ENCODE results near the gene SLC26A1.

The SLC26A1 gene

DNA sequence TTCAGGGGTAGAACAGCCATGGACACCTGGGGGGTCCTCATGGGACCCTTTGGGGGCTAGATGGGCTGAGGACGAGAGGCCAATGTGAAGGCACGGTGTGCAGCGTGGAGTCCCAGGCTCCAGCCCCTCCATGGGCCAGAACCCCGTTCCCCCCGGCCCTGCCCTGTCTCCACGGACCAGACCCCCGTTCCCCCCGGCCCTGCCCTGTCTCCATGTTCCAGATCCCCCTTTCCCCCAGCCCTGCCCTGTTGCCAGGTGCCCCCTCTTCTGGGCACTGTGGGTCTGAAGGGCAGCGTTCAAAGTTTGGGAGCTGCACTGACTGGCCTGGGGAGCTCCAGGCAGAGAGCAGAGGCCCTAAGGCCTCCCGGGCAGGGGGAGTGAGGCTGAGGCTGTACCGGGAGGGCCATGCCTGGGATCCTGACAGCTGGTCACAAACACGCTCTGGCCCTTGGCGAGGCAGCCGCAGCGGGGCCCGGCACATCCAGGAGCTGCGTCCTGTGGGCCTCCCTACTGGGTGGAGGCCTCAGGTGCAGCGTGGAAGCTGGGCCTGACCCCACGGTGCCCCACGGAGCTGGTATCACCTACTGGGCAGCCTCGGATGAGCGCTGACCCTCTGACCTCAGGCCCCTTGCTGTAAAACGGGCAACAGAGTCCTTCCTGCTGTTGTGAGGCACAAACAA is 28.7 kb downstream of the SLC26A1 start:
- DNase-seq (ENCODE audit: low spot score) = no peak

DNA sequence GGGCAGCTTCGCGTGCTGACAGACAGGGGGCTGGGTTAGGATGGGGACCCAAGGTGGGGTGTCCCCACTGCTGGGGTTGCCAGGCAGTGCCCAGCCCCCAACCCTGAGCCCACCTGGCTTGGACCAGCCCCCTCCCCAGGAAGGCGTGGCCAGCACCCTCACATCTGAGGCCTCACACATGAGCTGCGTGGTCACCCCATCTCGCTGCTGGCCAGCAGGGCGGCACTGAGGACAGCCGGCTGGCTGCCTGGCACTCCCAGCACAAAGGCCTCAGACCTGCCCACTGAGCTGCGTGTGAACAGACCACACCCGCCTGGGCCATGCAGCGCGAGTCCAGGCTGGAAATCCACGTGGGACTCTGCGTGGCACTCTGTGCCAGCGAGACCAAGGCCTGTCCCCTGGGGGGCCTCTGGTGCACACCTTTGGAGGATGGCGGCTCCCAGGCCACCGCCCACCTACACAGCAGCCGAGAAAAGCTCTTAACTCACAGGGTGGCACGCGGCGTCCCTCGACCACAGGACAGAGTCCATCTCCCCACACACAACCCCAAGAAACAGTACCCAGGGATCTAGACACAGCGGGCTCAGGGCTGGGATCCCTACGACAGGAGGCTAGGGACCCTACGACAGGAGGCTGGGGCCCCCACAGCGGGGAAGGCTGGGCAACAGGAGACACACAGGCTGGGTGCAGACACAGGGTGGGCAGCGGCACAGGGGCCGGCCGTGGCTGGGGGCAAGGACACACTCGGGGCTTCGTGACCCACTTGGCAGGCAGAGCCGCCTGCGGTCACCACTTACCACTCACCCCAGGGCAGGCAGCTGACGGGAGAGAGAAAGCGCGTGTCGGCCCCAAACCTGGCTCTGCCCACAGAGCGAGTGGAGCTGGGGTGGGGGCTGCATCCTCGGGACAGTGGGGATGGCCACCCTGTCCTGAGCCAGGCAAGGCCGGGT is 29.7 kb downstream of the SLC26A1 start:
- DNase-seq (ENCODE audit: low spot score) = no peak

DNA sequence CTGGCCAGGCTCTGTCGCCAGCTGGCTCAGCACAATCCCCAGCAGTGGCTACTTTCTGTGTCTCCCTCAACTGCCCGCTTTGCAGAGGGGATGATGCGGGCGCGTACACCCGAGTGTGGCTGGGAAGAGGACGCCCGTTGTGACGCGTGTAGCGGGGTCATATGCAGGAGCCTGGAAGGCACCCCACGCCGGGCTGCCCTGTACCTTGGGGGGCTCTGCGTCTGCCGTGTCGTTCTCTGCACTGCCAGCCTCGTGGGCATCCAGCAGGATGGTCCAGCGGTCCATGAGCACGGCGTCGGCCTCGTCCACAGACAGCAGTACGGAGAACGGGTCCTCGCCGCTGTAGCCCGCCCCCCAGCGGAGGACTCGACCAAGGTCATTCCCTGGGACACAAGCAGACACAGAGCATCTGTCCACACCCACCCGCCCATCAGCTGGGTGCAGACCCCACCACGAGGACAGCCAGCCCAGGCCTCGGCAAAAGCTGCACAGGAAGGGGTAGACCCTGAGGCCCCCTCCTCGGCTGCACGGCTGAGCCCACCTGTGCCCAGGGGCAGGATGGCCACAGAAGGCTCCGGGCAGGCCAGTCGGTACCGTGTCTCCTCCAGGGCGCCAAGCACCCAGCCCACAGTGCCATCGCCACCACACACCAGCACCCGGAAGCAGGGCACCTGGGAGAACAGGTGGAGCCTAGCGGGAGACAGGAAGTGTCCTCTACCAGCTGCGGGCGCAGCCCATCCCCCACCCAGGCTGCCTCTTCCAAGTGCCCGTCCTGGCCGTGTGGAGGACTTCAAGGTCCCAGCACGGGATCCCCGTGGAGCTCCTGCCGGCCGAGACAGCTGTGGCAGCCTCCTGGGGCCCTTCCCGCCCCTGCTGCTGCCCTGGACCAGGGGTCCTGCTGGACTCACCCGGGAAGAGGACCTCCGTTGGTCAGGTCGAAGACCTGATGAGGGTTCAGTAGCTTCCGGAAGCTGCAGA is 30.7 kb downstream of the SLC26A1 start:
- DNase-seq (ENCODE audit: low spot score) = no peak

DNA sequence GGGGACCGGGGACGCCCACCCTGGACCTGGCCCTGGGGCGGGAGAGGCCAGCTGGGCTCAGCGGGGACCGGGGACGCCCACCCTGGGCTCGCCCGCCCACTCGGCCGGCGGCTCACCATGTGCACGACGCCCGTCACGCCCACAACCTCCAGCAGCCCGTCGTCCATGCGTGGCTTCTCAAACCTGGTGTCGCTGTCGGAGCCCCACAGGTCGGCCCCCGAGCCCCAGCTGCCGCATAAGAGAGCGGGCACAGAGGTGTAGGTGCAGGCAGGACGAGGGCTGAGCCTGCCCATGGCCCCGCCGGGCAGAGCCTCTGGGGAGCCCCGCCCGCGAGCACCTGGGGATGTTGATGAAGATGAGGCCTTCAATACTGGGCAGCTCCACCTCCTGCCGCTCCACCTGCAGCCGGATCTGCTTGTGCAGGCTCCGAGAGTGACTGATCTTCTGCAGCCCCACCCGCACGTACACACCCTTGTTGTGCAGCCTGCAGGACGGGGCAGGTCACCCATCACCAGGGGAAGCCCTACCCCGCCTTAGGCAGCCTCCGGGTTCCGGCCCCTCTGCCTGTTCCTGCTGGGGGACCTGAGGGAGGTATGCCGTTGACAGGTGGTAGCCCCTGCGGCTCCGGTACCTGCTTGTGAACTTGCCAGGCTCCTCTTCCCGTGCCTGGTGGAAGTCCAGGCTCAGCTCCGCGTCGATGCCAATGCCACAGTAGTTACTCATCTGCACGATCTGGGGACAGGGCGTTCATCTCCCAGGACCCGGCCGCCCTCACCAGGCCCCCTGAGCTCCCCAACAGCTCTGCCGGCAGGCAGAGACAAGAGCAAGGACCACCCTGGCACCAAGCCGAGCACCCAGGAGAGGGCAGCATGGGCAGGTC is 31.6 kb downstream of the SLC26A1 start:
- peak; percentile 60 for DNase-seq (ENCODE audit: low spot score)

DNA sequence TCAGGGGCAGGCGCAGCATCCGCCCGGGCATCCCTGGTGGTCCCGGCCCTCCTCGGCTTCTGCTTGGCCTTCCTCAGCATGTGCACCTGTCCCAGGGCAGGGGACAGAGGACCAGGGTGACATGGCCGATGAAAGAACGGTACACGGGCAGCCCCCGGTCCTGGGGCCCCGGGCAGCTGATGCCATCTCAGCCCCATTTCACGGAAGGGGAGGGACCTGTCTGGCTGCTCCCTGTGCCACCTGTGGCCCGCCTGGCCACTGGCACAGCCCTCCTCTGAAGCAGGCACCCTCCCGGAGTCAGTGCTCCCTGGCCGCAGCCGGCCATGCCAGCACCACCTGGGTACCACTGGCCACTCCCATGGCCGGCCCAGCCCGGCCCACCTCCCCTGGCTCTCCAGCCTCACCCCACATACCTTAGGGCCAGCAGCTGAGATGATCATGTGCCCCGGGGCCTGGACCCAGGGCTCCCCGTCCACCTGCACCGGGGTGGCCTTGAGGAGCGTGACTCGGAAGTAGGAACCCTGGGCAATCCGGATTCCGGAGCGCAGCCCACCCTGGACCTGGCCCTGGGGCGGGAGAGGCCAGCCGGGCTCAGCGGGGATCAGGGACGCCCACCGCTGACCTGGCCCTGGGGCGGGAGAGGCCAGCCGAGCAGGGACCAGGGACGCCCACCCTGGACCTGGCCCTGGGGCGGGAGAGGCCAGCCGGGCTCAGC is 32.4 kb downstream of the SLC26A1 start:
- peak; percentile 62 for DNase-seq (ENCODE audit: low spot score)

- DNase-seq (ENCODE audit: low spot score) = peak; percentile 56
These were observed 33.0 kb downstream of the SLC26A1 start for GRCh38 chr4:960140-960635.

DNA sequence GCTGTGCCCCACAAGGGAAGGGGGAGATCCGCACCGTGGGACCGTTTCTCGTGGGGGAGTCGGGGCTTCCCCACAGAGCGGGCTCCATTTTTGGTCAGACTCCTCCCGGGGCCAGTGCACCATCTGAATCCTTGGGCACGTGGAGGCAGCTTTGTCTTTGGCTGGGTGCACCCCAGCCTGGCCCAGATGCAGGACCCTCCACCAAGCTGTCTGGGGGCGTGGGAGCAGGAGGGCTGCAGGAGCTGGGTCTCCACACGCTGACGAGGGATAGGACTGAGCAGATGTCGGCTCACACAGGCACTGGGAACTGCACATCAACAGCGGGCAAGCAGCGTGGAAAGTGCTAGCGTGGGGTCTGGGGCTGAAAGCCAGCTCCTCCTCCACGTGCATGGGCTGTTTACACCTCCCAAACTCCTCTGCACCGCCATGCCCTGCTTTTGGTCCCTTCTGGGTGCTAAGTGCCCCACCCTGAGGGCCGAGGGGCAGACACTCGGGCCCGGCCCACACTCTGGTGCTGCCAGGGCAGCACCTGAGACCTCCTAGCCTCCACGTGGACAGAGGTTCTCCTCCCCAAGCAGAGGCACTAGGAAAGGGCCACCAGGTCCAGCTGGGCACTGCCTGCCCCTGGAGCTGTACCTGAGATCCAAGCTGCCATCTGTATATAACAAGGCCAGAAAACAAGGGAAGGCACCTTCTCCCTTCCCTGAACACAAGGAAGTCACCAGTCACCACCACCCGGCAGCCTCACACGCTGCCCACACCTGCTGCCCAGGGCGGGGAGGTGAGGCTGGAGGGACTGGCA is 33.7 kb downstream of the SLC26A1 start:
- DNase-seq (ENCODE audit: low spot score) = peak; percentile 45

DNA sequence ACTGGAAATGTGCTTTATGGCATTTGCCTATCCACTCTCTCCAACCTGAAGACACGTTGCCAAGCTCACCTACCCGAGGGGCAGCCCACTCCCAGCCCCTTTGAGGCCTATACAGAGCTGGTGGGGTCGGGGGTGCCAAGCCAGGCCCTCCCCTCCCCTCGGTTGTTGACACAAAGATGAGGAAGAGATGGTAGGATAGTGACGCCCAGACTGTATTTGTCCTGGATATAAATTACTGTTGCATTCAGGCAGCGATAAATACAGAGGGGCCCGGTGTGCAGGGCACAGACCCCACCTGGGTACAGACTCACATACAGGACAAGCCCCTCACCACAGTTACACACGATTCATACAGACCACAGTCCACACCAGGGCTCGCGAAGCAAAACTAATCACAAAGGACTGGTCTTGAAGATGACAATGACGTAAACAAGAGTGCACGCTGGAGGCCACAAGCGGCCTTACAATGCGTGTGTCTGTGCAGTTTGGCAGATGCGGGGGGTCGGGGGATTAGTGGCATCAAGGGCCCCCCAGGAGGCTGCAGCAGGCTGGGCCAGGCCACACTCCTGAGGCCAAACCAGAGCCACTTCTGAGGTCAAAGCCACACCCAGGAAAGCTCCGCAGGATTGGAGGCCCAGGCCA is 34.4 kb downstream of the SLC26A1 start:
- peak; percentile 53 for DNase-seq (ENCODE audit: low spot score)

GRCh38 chr4:958314-958665 is 34.9 kb downstream of the SLC26A1 start:
- peak; percentile 41 for DNase-seq (ENCODE audit: low spot score)

- peak; percentile 36 for DNase-seq (ENCODE audit: low spot score)
These were observed 35.5 kb downstream of the SLC26A1 start for GRCh38 chr4:957581-958313.

DNA sequence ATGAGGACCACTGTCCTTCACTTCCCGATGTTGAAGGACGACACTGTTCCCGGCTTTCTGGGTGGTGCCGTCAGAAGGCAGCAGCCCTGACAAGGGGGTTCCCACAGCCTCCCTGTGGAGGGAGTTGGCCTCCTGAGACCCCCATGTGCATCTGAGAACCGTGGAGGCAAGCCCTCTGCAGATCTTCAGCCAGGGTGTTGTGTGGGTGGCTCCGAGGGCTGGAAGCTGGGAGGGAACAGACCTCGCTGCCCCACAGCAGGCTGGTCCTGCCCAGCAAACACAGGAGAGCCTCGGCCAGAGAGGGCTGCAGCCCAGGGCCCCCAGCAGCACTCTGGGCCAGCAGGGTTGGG is 36.0 kb downstream of the SLC26A1 start:
- no peak for DNase-seq (ENCODE audit: low spot score)

DNA sequence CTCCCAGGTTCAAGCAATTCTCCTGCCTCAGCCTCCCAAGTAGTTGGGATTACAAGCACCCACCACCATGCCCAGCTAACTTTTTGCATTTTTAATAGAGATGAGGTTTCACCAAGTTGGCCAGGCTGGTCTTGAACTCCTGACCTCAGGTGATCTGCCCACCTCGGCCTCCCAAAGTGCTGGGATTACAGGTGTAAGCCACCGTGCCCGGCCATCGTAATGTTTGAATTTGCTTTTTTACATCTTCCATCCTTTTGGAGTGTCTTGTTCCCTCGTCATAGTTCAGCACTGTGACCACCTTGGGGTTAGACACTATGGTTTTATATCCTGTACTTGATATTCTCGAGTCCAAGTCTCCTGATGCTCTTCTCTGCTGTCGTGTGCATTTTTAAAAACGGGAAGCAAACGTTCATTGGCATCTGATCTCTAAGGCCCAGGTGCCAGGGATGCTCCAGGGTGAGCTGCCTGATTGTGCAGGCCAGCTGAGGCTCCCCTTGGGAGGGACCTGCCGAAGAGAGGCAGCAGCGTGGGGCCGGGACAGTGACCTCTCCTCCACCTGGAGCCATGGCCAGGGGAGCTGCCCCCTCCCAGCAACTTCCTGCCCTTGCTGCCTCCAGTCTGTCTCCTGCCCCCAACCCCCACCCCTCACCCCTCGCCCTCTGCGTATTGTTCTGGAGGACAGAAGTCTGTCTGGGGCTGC is 36.5 kb downstream of the SLC26A1 start:
- peak; percentile 31 for DNase-seq (ENCODE audit: low spot score)

DNA sequence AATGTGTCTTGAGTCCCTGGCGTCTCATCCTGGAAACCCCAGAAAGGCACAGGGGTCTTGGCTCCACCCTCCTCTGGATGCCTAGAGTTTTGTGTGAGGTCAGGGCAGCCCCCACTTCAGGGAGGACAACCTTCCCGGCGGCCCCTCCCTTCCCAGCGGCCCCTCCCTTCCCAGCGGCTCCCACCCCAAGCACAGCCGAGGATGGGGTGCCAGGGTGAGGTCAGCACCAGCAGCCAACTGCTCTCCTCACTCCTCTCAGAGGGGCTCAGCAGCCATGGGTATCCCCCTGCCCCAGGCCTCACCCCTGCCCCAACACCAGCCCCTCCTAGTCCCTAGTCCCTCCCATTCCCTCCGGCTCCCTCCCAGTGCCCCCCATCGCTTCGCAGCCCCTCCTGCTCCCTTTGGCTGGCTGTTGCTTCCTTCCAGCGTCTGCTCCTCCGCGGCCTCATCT is 37.2 kb downstream of the SLC26A1 start:
- DNase-seq (ENCODE audit: low spot score) = peak; percentile 49

DNA sequence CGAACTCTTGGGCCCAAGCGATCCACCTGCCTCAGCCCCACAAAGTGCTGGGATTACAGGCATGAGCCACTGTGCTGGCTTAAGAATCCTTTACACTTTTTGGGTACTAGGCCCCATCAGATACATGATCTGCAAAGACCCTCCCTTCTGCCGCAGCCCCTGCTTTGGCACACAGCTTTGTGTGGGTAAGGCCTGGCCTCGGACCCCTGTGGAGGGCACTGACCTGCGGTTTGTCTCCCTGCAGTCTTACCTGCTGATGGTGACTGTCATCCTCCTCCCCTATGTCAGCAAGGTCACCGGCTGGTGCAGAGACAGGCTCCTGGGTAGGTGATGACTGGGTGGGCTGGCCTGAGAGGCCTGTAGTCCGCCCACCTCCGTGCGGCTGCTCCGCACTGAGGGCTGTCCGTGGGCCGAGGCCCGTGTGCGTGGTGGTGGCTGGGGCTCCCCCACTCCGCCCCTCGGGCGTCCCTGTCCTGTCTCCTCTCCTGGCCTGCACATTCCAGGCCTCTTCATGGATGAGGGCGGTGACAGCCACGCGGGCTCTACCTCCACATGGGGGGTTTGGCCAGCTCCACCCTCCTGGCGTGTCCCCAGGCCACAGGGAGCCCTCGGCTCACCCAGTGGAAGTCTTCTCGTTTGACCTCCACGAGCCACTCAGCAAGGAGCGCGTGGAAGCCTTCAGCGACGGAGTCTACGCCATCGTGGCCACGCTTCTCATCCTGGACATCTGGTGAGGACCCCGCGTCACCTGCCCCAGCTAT is 37.9 kb downstream of the SLC26A1 start:
- DNase-seq (ENCODE audit: low spot score) = no peak

- peak; percentile 41 for DNase-seq (ENCODE audit: low spot score)
These were observed 38.8 kb downstream of the SLC26A1 start for GRCh38 chr4:954211-955020.

DNA sequence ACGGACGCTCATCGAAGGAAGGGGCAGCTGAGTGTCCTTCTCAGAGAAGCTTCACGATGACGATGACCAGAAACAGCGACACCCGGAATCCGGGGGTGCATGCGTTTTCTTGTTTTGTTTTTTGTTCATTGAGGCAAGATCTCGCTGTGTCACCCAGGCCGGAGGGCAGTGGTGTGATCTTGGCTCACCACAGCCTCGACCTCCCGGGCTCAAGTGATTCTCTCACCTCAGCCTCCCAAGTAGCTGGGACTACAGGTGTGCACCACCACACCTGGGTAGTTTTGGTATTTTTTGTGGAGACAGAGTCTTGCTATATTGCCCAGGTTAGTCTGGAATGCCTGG is 39.7 kb downstream of the SLC26A1 start:
- no peak for DNase-seq (ENCODE audit: low spot score)

Data from left forelimb (tissue), 1 donor.